K562 (cell line): ENCODE data around the gene ITIH6.
A peak's percentile ranks its signal among the peaks of the same experiment; 100 is the strongest.

Experiments
- CTCF ChIP-seq, 3 experiments: IDR thresholded peaks in 2 of 3; conservative IDR thresholded peaks in 1 of 3; 2 replicates each; pipeline ENCODE4 v1.5.1; 2011 to 2012; ENCODE audit warnings: low read length in 3 of 3, mild to moderate bottlenecking in 3 of 3, control low read depth in 2 of 3, improper control_type of control experiment in 1 of 3, inconsistent platforms in 1 of 3, low read depth in 1 of 3, mixed read lengths in 1 of 3, moderate library complexity in 1 of 3; ENCODE audit not compliant: insufficient read depth in 2 of 3
- KLF16 ChIP-seq: IDR thresholded peaks from 2 replicates; pipeline ENCODE4 v1.6.1; 2016; ENCODE audit warnings: antibody characterized with exemption
- MCM2 ChIP-seq: fragments of 450-650 bp; IDR thresholded peaks from 2 replicates; pipeline ENCODE4 v1.6.1; 2017; ENCODE audit warnings: low read depth, mild to moderate bottlenecking
- POLR2A ChIP-seq: fragments of 450-650 bp; conservative IDR thresholded peaks from 2 replicates; pipeline ENCODE4 v1.6.1; 2016
- YY1 ChIP-seq, 3 experiments: IDR thresholded peaks; 2 replicates each; pipeline ENCODE4 v1.6.1; 2011; ENCODE audit warnings: low read length in 2 of 3, mild to moderate bottlenecking in 2 of 3, moderate library complexity in 2 of 3, borderline replicate concordance in 1 of 3, control low read depth in 1 of 3, low read depth in 1 of 3; ENCODE audit not compliant: insufficient read depth in 3 of 3, insufficient replicate concordance in 2 of 3, control insufficient read depth in 1 of 3, insufficient read length in 1 of 3; ENCODE audit errors: extremely low read depth in 1 of 3
- ZNF318 ChIP-seq, 2 experiments: fragments of 450-650 bp; IDR thresholded peaks; 2 replicates each; pipeline ENCODE4 v1.6.1; 2016; ENCODE audit warnings: mild to moderate bottlenecking in 2 of 2, borderline replicate concordance in 1 of 2, low read depth in 1 of 2, moderate library complexity in 1 of 2
- TF ChIP-seq, protein P1 (sequence below): fragments of 450-650 bp; IDR thresholded peaks from 2 replicates; pipeline ENCODE4 v1.6.1; 2016; ENCODE audit warnings: low read depth

GRCh38 chrX:54786967-54787366 lies 11.1 kb downstream of the ITIH6 start:
- TF ChIP-seq CTCF (IDR thresholded peaks at IDR 0.05 in 2 of 3, conservative IDR thresholded peaks at IDR 0.05 in 1 of 3; ENCODE audit: insufficient read depth in 2 of 3, low read depth in 1 of 3, low read length in 3 of 3) (peak; percentile 8 to 29 (median 18); a peak in 2 of 6 replicates), POLR2A (no peak), ZNF318 (IDR thresholded peaks at IDR 0.05; ENCODE audit: borderline replicate concordance in 1 of 2, low read depth in 1 of 2) (no peak), YY1 (IDR thresholded peaks at IDR 0.05; ENCODE audit: borderline replicate concordance in 1 of 3, control insufficient read depth in 1 of 3, extremely low read depth in 1 of 3, insufficient read depth in 3 of 3, insufficient read length in 1 of 3, insufficient replicate concordance in 2 of 3, low read depth in 1 of 3, low read length in 2 of 3) (no peak), MCM2 (no peak), KLF16 (no peak)
- TF ChIP-seq, protein P1, sequence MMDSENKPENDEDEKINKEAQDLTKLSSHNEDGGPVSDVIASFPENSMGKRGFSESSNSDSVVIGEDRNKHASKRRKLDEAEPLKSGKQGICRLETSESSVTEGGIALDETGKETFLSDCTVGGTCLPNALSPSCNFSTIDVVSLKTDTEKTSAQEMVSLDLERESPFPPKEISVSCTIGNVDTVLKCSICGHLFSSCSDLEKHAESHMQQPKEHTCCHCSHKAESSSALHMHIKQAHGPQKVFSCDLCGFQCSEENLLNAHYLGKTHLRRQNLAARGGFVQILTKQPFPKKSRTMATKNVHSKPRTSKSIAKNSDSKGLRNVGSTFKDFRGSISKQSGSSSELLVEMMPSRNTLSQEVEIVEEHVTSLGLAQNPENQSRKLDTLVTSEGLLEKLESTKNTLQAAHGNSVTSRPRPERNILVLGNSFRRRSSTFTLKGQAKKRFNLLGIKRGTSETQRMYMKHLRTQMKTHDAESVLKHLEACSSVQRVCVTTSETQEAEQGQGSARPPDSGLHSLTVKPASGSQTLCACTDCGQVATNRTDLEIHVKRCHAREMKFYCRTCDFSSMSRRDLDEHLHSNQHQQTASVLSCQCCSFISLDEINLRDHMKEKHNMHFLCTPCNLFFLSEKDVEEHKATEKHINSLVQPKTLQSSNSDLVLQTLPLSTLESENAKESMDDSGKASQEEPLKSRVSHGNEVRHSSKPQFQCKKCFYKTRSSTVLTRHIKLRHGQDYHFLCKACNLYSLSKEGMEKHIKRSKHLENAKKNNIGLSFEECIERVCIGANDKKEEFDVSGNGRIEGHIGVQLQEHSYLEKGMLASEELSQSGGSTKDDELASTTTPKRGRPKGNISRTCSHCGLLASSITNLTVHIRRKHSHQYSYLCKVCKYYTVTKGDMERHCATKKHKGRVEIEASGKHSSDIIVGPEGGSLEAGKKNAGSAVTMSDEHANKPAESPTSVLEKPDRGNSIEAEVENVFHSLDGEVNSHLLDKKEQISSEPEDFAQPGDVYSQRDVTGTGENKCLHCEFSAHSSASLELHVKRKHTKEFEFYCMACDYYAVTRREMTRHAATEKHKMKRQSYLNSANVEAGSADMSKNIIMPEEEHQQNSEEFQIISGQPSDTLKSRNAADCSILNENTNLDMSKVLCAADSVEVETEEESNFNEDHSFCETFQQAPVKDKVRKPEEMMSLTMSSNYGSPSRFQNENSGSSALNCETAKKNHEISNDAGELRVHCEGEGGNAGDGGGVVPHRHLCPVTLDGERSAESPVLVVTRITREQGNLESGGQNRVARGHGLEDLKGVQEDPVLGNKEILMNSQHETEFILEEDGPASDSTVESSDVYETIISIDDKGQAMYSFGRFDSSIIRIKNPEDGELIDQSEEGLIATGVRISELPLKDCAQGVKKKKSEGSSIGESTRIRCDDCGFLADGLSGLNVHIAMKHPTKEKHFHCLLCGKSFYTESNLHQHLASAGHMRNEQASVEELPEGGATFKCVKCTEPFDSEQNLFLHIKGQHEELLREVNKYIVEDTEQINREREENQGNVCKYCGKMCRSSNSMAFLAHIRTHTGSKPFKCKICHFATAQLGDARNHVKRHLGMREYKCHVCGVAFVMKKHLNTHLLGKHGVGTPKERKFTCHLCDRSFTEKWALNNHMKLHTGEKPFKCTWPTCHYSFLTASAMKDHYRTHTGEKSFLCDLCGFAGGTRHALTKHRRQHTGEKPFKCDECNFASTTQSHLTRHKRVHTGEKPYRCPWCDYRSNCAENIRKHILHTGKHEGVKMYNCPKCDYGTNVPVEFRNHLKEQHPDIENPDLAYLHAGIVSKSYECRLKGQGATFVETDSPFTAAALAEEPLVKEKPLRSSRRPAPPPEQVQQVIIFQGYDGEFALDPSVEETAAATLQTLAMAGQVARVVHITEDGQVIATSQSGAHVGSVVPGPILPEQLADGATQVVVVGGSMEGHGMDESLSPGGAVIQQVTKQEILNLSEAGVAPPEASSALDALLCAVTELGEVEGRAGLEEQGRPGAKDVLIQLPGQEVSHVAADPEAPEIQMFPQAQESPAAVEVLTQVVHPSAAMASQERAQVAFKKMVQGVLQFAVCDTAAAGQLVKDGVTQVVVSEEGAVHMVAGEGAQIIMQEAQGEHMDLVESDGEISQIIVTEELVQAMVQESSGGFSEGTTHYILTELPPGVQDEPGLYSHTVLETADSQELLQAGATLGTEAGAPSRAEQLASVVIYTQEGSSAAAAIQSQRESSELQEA = no peak
